ENCODE results near the gene GLE1.
"Not testable (repeated sequence)": the region's sequence is repeated elsewhere in the genome, so short reads cannot be mapped to it uniquely, and the experiment has no call there.

GLE1 gene

GRCh38 chr9:128552744-128553440 is 48.4 kb downstream of the GLE1 start:
- no peak for DNase-seq

GRCh38 chr9:128553728-128554127 is 49.2 kb downstream of the GLE1 start:
- DNase-seq: no peak

- no peak for DNase-seq
Measured at GRCh38 chr9:128554155-128554862, 49.8 kb downstream of the GLE1 start.

GRCh38 chr9:128555180-128555721 is 50.7 kb downstream of the GLE1 start:
- no peak for DNase-seq

GRCh38 chr9:128556276-128556675 is 51.8 kb downstream of the GLE1 start:
- DNase-seq: no peak

GRCh38 chr9:128556926-128557634 is 52.6 kb downstream of the GLE1 start:
- DNase-seq: no peak

GRCh38 chr9:128558431-128559310 is 54.2 kb downstream of the GLE1 start:
- peak; percentile 18 for DNase-seq

- DNase-seq: no peak
Measured at GRCh38 chr9:128565578-128565977, 61.1 kb downstream of the GLE1 start.

- no peak for DNase-seq
Measured at GRCh38 chr9:128568470-128569078, 64.1 kb downstream of the GLE1 start.

- DNase-seq: no peak
Measured at GRCh38 chr9:128575469-128575868, 71.0 kb downstream of the GLE1 start.

- DNase-seq: no peak
Measured at GRCh38 chr9:128575916-128576315, 71.4 kb downstream of the GLE1 start.

- DNase-seq: no peak
Measured at GRCh38 chr9:128577206-128577605, 72.7 kb downstream of the GLE1 start.

GRCh38 chr9:128579194-128579593 is 74.7 kb downstream of the GLE1 start:
- DNase-seq: no peak

- DNase-seq: no peak
Measured at GRCh38 chr9:128580731-128581130, 76.2 kb downstream of the GLE1 start.

- DNase-seq: not testable (repeated sequence)
Measured at GRCh38 chr9:128585155-128585554, 80.6 kb downstream of the GLE1 start.

- not testable (repeated sequence) for DNase-seq
Measured at GRCh38 chr9:128586934-128587333, 82.4 kb downstream of the GLE1 start.

- DNase-seq: no peak
Measured at GRCh38 chr9:128587453-128587852, 82.9 kb downstream of the GLE1 start.

- DNase-seq: no peak
Measured at GRCh38 chr9:128588581-128589233, 84.2 kb downstream of the GLE1 start.

All from effector CD8-positive, alpha-beta T cell (primary cell).